Measurements from ENCODE around the gene PHF13. TPM values are rescaled to one million over a fixed set of nuclear protein-coding genes. Genes with fewer than 3 reads are reported as not detected.

PHF13 gene
- total and polyA plus RNA-seq, 9 of the 15 experiments (the other 6 are each of a cell fraction or from before 2014, with no cell fraction given) = 1.8 to 36.1 (median 11.7) TPM

- TF ChIP-seq DDX20 (tag; IDR thresholded peaks at IDR 0.05; ENCODE audit: low read depth) = no peak
- TF ChIP-seq ILF3 (IDR thresholded peaks at IDR 0.05; ENCODE audit: borderline replicate concordance) = no peak
- TF ChIP-seq, protein P1, sequence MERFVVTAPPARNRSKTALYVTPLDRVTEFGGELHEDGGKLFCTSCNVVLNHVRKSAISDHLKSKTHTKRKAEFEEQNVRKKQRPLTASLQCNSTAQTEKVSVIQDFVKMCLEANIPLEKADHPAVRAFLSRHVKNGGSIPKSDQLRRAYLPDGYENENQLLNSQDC (CRISPR knock-in tag; IDR thresholded peaks at IDR 0.05) = no peak; the same call in 1 of the 2 replicates
- no peak for TF ChIP-seq GTF3C2 (IDR thresholded peaks at IDR 0.05; ENCODE audit: borderline replicate concordance, extremely low read depth, insufficient read length)
- TF ChIP-seq RAD51 (IDR thresholded peaks at IDR 0.05; ENCODE audit: borderline replicate concordance, low read depth) = no peak
- TF ChIP-seq DPF2 (IDR thresholded peaks at IDR 0.05) = no peak
- peak; percentile 35 for TF ChIP-seq POLR2B (IDR thresholded peaks at IDR 0.05; ENCODE audit: low read depth, partially characterized antibody)
- no peak for TF ChIP-seq AFF4 (CRISPR knock-in tag; IDR thresholded peaks at IDR 0.05)
- TF ChIP-seq NCOA2 (IDR thresholded peaks at IDR 0.05; ENCODE audit: partially characterized antibody in 2 of 2) = no peak
- TF ChIP-seq SIN3A (IDR thresholded peaks at IDR 0.05; ENCODE audit: borderline replicate concordance in 2 of 2, control insufficient read depth in 1 of 2, low read depth in 2 of 2, low read length in 2 of 2) = peak in 1 of 2 experiments; percentile 76; a peak in 1 of 4 replicates
- no peak for TF ChIP-seq TFAM (CRISPR knock-in tag; conservative IDR thresholded peaks at IDR 0.05)
- TF ChIP-seq ATF7 (IDR thresholded peaks at IDR 0.05) = peak; percentile 70; the same call in 1 of the 2 replicates
- no peak for TF ChIP-seq ERF (CRISPR knock-in tag; IDR thresholded peaks at IDR 0.05)
- TF ChIP-seq PRMT5 (CRISPR knock-in tag; IDR thresholded peaks at IDR 0.05) = no peak
- TF ChIP-seq THRA (IDR thresholded peaks at IDR 0.05) = no peak
- no peak for TF ChIP-seq BDP1 (IDR thresholded peaks at IDR 0.05; ENCODE audit: insufficient read depth, insufficient read length)
- no peak for TF ChIP-seq GATA2 (CRISPR knock-in tag; IDR thresholded peaks at IDR 0.05)
- TF ChIP-seq, protein P2, sequence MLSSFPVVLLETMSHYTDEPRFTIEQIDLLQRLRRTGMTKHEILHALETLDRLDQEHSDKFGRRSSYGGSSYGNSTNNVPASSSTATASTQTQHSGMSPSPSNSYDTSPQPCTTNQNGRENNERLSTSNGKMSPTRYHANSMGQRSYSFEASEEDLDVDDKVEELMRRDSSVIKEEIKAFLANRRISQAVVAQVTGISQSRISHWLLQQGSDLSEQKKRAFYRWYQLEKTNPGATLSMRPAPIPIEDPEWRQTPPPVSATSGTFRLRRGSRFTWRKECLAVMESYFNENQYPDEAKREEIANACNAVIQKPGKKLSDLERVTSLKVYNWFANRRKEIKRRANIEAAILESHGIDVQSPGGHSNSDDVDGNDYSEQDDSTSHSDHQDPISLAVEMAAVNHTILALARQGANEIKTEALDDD (IDR thresholded peaks at IDR 0.05) = no peak
- TF ChIP-seq SREBF1 (IDR thresholded peaks at IDR 0.05; ENCODE audit: borderline replicate concordance, low read depth, low read length) = peak; percentile 87; the same call in 1 of the 2 replicates
Measured at GRCh38 chr1:6613361-6614018, at the start of gene PHF13 (continued).

Measured in K562 (cell line).